DMS53 treated with DMSO at 0.1 percent for 48 hours (cell line): ENCODE measurements around the gene KAT6B.
"Not testable (repeated sequence)": the region's sequence is repeated elsewhere in the genome, so short reads cannot be mapped to it uniquely, and the experiment has no call there.

Source experiments
- DNase-seq: peaks from one replicate; lab custom pipeline; 2025; ENCODE audit not compliant: unreplicated experiment; lab: John Stamatoyannopoulos, UW

KAT6B gene

DNA sequence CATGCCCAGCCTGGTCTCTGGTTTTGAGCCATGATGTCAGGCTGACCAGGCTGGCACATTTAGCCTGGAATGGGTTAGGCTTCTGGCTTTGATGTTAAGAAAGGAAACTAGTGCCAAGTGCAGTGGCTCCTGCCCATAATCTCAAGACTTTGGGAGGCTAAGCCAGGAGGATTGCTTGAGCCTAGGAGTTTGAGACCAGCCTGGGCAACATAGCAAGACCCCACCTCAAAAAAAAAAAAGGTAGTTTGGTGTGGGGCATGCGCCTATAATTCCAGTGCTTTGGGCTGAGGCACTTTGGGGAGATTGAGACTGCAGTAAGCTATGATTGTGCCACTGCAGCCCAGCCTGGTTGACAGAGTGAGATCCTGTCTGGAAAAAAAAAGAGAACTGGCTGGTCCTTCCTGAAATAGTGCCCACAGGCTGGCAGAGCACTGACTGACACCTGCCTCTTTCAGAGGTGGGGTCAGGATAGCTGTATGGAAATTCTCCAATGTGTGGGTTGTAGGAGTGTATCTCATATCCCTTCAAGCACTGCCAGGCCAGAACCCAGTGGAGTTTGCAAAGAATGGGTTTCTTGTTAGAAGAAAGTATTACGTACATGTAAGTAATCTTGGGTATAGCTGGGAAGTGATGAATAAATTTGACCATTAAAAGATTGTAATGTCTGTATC lies 61.3 kb downstream of the KAT6B start:
- DNase-seq = no peak

DNA sequence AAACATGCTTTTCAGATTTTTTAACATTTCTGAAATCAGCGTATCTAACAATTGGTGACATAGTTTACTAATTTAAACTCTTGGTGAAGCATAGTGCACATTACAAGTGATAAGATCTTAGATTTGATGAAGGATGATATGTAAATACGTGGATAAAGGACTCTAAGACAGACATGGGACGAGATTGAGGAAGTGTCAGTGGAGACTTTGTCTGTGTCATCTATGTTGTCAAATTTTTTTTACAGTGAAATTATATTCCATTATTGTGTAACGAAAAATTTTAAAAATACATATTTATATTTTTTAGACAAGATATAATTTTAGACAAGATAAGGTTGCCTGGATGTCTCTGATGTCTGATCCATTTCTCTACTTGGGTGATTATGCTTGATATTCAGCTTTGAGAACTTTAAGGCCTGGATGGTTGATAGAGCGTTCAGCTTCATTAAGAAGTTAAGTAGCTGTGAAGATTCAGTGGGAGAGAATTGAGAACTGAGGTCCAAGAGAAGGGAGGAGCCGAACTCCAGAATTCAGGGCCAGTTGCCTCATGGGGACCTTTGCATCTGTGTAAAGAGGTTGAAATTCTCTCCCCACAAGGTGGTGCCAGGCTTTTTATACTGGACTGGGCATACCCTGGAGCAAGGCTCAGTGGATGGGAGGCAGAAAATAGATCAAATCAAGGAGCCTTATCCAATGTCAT lies 62.7 kb downstream of the KAT6B start:
- no peak for DNase-seq

- DNase-seq = no peak
Measured at GRCh38 chr10:74889662-74889998, 63.2 kb downstream of the KAT6B start.

DNA sequence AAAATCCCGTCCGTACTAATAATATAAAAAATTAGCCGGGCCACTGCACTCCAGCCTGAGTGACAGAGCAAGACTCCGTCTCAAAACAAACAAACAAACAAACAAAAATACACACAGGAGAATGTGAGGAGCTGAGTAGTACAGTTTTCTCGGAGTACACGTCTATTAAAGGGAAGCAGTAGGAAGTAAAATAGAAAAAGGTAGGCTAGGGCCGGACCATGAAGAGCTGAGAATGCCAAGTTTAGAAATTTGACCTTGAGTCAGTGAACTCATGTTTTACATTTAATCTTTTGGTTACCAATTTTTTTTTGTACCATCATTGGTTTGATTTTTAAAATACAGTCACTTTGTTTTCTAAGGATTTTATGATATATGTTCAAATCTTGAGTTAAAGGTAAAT lies 64.1 kb downstream of the KAT6B start:
- DNase-seq = no peak

GRCh38 chr10:74891053-74891452 lies 64.7 kb downstream of the KAT6B start:
- no peak for DNase-seq

- no peak for DNase-seq
Measured at GRCh38 chr10:74892839-74893238, 66.4 kb downstream of the KAT6B start.

- DNase-seq = not testable (repeated sequence)
Measured at GRCh38 chr10:74893329-74893728, 66.9 kb downstream of the KAT6B start.

DNA sequence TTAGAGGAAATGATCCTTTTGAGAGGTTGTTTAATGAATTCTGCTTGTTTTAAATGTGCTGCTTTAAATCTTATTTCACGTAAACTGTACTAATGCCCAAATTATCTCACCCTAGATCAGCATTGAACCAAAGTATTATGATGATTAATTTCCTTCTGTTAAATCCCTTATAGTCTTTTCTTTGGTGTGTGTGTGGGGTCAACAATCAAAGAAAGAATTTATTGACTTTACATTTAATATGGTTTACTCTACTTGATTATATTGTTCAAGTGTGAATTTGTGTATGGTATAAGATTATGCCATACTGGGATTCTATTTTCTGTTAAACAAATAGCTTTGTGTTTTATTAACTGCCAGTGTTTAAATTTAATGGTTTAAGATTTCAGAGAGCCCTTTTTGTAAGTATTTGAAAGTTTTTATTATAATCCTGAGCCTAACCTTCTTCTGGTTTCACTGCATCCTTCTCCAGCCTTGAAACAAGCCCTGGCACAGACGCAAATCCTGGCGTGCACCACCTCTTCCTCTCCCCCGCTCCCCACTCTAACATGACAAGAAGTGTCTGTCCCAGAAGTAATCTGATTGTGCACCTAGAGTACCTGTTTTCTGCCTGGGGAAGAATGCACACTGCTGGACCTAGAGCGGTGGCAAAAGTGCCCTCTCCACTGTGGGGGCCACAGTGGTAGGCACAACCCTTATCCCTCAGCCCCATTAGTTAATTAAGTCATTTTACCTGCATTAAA lies 70.6 kb downstream of the KAT6B start:
- no peak for DNase-seq

- DNase-seq = no peak
Measured at GRCh38 chr10:74898201-74898976, 72.0 kb downstream of the KAT6B start.

- no peak for DNase-seq
Measured at GRCh38 chr10:74900297-74900696, 73.9 kb downstream of the KAT6B start.

GRCh38 chr10:74901301-74901700 lies 74.9 kb downstream of the KAT6B start:
- peak; percentile 27 for DNase-seq

- no peak for DNase-seq
Measured at GRCh38 chr10:74901867-74902450, 75.6 kb downstream of the KAT6B start.

DNA sequence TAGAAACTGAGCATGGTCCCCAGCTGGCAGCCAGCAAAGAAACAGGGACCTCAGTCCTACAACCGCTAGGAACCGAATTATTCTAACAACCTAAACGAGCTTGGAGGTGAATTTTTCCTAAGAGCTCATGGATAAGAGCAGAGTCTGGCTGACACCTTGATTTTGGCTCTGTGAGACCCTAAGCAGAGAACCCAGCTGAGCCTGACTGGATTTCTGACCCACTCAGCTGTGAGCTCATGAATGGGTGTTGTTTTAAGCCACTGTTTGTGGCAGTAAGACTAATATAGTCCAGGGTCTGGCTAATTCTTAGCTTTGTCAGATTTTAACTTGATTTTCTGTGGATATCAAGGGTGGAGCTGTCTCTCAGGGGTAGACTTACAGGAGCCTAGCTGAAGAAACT lies 77.1 kb downstream of the KAT6B start:
- no peak for DNase-seq

GRCh38 chr10:74906611-74907198 lies 80.3 kb downstream of the KAT6B start:
- no peak for DNase-seq

DNA sequence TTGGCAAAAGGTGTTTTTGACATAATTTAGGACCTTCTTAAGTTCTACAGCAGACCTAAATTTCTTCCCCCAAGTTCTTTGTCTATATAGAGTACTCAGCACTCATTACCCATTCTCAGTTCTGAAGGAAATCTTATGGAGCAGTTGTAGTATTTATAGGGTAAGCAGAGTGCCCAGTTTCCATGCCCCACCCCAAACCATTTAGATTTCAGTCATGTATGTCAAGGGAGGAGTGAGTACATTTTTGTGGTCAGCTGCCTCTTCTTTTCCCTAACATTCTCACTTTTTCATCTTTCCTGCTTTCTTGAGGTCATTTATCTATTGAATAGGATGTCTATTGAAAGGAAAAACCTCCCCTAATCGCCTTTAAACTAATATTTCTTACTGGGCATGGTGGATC lies 83.3 kb downstream of the KAT6B start:
- no peak for DNase-seq

- DNase-seq = no peak
Measured at GRCh38 chr10:74910241-74910975, 84.0 kb downstream of the KAT6B start.

- no peak for DNase-seq
Measured at GRCh38 chr10:74910976-74911350, 84.6 kb downstream of the KAT6B start.

- DNase-seq = no peak
Measured at GRCh38 chr10:74912182-74912581, 85.8 kb downstream of the KAT6B start.

DNA sequence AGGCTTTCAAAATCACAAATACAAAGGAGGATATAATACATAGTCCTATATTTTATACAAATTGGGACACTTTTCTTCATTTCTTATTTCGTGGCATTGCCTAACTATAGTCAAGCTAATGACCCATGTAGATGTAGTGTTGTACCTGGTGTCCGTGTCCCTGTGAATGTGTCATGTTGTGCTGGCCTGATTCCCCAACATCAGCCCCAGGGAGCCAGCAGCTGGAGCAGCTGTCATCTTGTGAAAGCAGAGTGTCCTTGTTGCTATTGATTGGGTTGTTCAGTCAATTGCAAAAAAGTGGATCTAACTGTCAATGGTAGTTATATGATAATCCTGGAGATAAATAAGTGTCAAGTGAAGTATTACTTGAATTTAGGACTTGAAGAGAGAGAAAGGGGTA lies 86.3 kb downstream of the KAT6B start:
- DNase-seq = no peak

DNA sequence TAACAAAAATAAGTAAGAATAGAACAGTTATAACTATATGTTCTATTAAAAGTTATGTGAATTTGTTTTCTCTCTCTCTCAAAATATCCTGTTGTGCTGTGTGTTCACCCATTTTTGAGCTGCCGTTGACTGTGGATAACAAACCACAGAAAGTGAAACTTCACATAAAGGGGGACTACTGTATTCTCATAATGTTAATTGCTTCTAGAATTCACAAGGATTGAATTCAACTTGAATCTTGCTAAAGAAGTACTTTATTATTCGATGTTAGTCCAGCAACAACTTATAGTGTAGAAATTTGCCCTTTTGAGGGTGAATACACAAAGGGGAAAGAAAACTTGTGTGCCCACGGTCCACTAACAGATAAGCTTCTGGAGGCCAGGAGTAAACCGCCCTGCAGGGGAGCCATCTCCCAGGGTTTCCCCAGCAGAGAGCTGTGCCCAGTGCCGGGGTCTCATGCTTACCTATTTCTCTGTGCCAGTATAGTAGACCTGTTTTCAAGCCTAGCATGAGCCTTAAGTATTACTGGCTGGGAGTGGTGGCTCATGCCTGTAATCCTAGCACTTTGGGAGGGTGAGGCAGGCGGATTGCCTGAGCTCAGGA lies 87.1 kb downstream of the KAT6B start:
- DNase-seq = no peak
